Activated CD4-positive, alpha-beta memory T cell treated with anti-CD3 and anti-CD28 coated beads for 36 hours (primary cell): ENCODE data around the gene IP6K3. TPM values are rescaled to one million over a fixed set of nuclear protein-coding genes. Genes with fewer than 3 reads are reported as not detected.
A peak's percentile ranks its signal among the peaks of the same experiment; 100 is the strongest.

Source experiments
- CTCF ChIA-PET: fragments of 350-600 bp; sonication (Branson Sonifier 250); formaldehyde crosslinking; loops from one replicate; lab custom pipeline; 2021; ENCODE audit warnings: antibody characterized with exemption, inconsistent platforms; lab: Charles Lee
- POLR2A ChIA-PET: fragments of 350-600 bp; sonication (Branson Sonifier 250); formaldehyde crosslinking; loops from one replicate; lab custom pipeline; 2021; ENCODE audit warnings: antibody characterized with exemption; lab: Charles Lee
- DNase-seq: peaks from one replicate; pipeline ENCODE4 v3.0.0-alpha.2; 2020
- H3K27ac Mint-ChIP-seq: one replicate; pipeline ENCODE4 v1.8.0; 2021; ENCODE audit warnings: mixed read lengths
- H3K27me3 Mint-ChIP-seq: one replicate; pipeline ENCODE4 v1.8.0; 2021; ENCODE audit warnings: mixed read lengths
- H3K36me3 Mint-ChIP-seq: one replicate; pipeline ENCODE4 v1.8.0; 2021; ENCODE audit warnings: mixed read lengths
- H3K4me1 Mint-ChIP-seq: one replicate; pipeline ENCODE4 v1.8.0; 2021; ENCODE audit warnings: low read depth, mixed read lengths
- H3K4me3 Mint-ChIP-seq: one replicate; pipeline ENCODE4 v1.8.0; 2021; ENCODE audit warnings: mild to moderate bottlenecking, mixed read lengths
- H3K9me3 Mint-ChIP-seq: one replicate; pipeline ENCODE4 v1.8.0; 2021; ENCODE audit warnings: mixed read lengths
- intact Hi-C: fragments of 100-400 bp; cut with micrococcal nuclease; formaldehyde crosslinking; loops from one replicate; pipeline ENCODE4 v1.15.1; 2023
- total RNA-seq, 2 experiments: library from RNA; stranded (reverse); gene quantifications; one replicate each; pipeline ENCODE4 v1.2.3, GENCODE V29; 2021

The IP6K3 gene
- total RNA-seq, 2 experiments from 2014 or later = not detected

GRCh38 chr6:33705268-33705885 is 41.3 kb downstream of the IP6K3 start:
- Mint-ChIP-seq H3K9me3 (no peaks in the 10 kb centered on the region), H3K36me3 (peaks cover 36% of the 10 kb centered on the region), H3K4me1 (peaks cover 19% of the 10 kb centered on the region), H3K4me3 (no peak overlapping the region), H3K27me3 (no peaks in the 10 kb centered on the region), H3K27ac (no peak overlapping the region)
- DNase-seq = no peak
- intact Hi-C loops = no loop called here
- POLR2A ChIA-PET = no interaction called here
- CTCF ChIA-PET = interaction anchor here (1.2 to 1.6 kb wide), 4 partner anchors 11 to 125 kb away, joined by 3 to 8 read pairs (median 5); partner anchors contain the start of gene BAK1

- H3K27ac Mint-ChIP-seq = no peak overlapping the region
- intact Hi-C loops = no loop called here
- H3K27me3 Mint-ChIP-seq = no peaks in the 10 kb centered on the region
- no peak for DNase-seq
- no peaks in the 10 kb centered on the region for H3K9me3 Mint-ChIP-seq
- ChIA-PET CTCF (interaction anchor here (1.2 to 1.5 kb wide), 2 partner anchors 115 to 124 kb away, joined by 3 to 5 read pairs; partner anchors contain the start of gene BAK1), POLR2A (no interaction called here)
- peaks cover 32% of the 10 kb centered on the region for H3K36me3 Mint-ChIP-seq
- H3K4me3 Mint-ChIP-seq = no peak overlapping the region
- H3K4me1 Mint-ChIP-seq = peaks cover 20% of the 10 kb centered on the region
Measured at GRCh38 chr6:33704215-33705066, 42.3 kb downstream of the IP6K3 start.

GRCh38 chr6:33702345-33702977 is 44.2 kb downstream of the IP6K3 start:
- Mint-ChIP-seq H3K4me3 (no peak overlapping the region), H3K27ac (no peak overlapping the region), H3K36me3 (peaks cover 23% of the 10 kb centered on the region), H3K4me1 (peaks cover 18% of the 10 kb centered on the region), H3K9me3 (no peaks in the 10 kb centered on the region), H3K27me3 (no peaks in the 10 kb centered on the region)
- peak; percentile 35 for DNase-seq
- intact Hi-C loops = no loop called here
- POLR2A ChIA-PET = interaction anchor here (1.3 kb wide), 1 partner anchor 9 kb away, joined by 7 read pairs; the partner anchor contains the start of gene UQCC2
- CTCF ChIA-PET = interaction anchor here (0.7 to 1.4 kb wide), 3 partner anchors 9 to 117 kb away, joined by 3 to 8 read pairs (median 3); partner anchors contain the start of gene UQCC2

- peaks cover 37% of the 10 kb centered on the region for H3K4me1 Mint-ChIP-seq
- no peaks in the 10 kb centered on the region for H3K27me3 Mint-ChIP-seq
- intact Hi-C loops = loop anchor here (1.0 to 2.0 kb wide), 2 partner anchors 111 to 116 kb away; no protein-coding TSS in a partner anchor
- ChIA-PET POLR2A (interaction anchor here (1.6 kb wide), 1 partner anchor 11 kb away, joined by 5 read pairs; the partner anchor contains the start of gene UQCC2), CTCF (interaction anchor here (0.6 to 2.5 kb wide), 27 partner anchors 9 to 310 kb away, joined by 3 to 37 read pairs (median 5); partner anchors contain the start of genes BAK1, ITPR3 and UQCC2)
- H3K36me3 Mint-ChIP-seq = peaks cover 35% of the 10 kb centered on the region
- no peaks in the 10 kb centered on the region for H3K9me3 Mint-ChIP-seq
- no peak overlapping the region for H3K4me3 Mint-ChIP-seq
- DNase-seq = peak; percentile 84
- peak overlapping the region; percentile 73 for H3K27ac Mint-ChIP-seq
Measured at GRCh38 chr6:33700391-33701050, 46.2 kb downstream of the IP6K3 start.

GRCh38 chr6:33699739-33700138 is 47.0 kb downstream of the IP6K3 start:
- DNase-seq = no peak
- CTCF ChIA-PET = interaction anchor here (0.9 to 2.5 kb wide), 17 partner anchors 9 to 309 kb away, joined by 3 to 37 read pairs (median 9); partner anchors contain the start of genes BAK1 and UQCC2
- Mint-ChIP-seq H3K4me3 (no peak overlapping the region), H3K27me3 (no peaks in the 10 kb centered on the region), H3K36me3 (peaks cover 38% of the 10 kb centered on the region), H3K9me3 (no peaks in the 10 kb centered on the region), H3K27ac (peak overlapping the region; percentile 73), H3K4me1 (peaks cover 45% of the 10 kb centered on the region)
- intact Hi-C loops = loop anchor here (1.0 to 10.0 kb wide), 3 partner anchors 110 to 285 kb away; partner anchors contain the start of genes CUTA and PHF1
- POLR2A ChIA-PET = no interaction called here

GRCh38 chr6:33699131-33699530 is 47.6 kb downstream of the IP6K3 start:
- intact Hi-C loops = loop anchor here (10.0 kb wide), 1 partner anchor 284 kb away; the partner anchor contains the start of genes CUTA and PHF1
- Mint-ChIP-seq H3K4me3 (no peak overlapping the region), H3K27ac (peak overlapping the region; percentile 69), H3K27me3 (no peaks in the 10 kb centered on the region), H3K4me1 (peaks cover 51% of the 10 kb centered on the region), H3K9me3 (no peaks in the 10 kb centered on the region), H3K36me3 (peaks cover 40% of the 10 kb centered on the region)
- no peak for DNase-seq
- ChIA-PET POLR2A (no interaction called here), CTCF (interaction anchor here (1.0 kb wide), 2 partner anchors 10 to 12 kb away, joined by 3 to 4 read pairs; partner anchors contain the start of gene UQCC2)

GRCh38 chr6:33698494-33698893 is 48.2 kb downstream of the IP6K3 start:
- peak overlapping the region; percentile 9 for H3K27ac Mint-ChIP-seq
- ChIA-PET CTCF (interaction anchor here (1.0 kb wide), 2 partner anchors 10 to 12 kb away, joined by 3 to 4 read pairs; partner anchors contain the start of gene UQCC2), POLR2A (no interaction called here)
- peaks cover 58% of the 10 kb centered on the region for H3K4me1 Mint-ChIP-seq
- intact Hi-C loops = loop anchor here (10.0 kb wide), 1 partner anchor 284 kb away; the partner anchor contains the start of genes CUTA and PHF1
- peaks cover 43% of the 10 kb centered on the region for H3K36me3 Mint-ChIP-seq
- no peaks in the 10 kb centered on the region for H3K9me3 Mint-ChIP-seq
- no peaks in the 10 kb centered on the region for H3K27me3 Mint-ChIP-seq
- no peak overlapping the region for H3K4me3 Mint-ChIP-seq
- DNase-seq = no peak

- Mint-ChIP-seq H3K4me3 (no peak overlapping the region), H3K4me1 (peaks cover 64% of the 10 kb centered on the region), H3K36me3 (peaks cover 48% of the 10 kb centered on the region), H3K27ac (peak overlapping the region; percentile 93), H3K27me3 (no peaks in the 10 kb centered on the region), H3K9me3 (no peaks in the 10 kb centered on the region)
- ChIA-PET POLR2A (interaction anchor here (0.8 to 2.8 kb wide), 2 partner anchors 76 to 119 kb away, joined by 4 to 10 read pairs; partner anchors contain the start of gene ITPR3), CTCF (interaction anchor here (1.0 to 1.7 kb wide), 5 partner anchors 13 to 118 kb away, joined by 3 to 6 read pairs (median 6); partner anchors contain the start of genes BAK1 and UQCC2)
- intact Hi-C loops = loop anchor here (10.0 kb wide), 1 partner anchor 283 kb away; the partner anchor contains the start of genes CUTA and PHF1
- no peak for DNase-seq
Measured at GRCh38 chr6:33697845-33698244, 48.9 kb downstream of the IP6K3 start.

GRCh38 chr6:33696548-33697518 is 49.9 kb downstream of the IP6K3 start:
- Mint-ChIP-seq H3K27ac (peak overlapping the region; percentile 93), H3K9me3 (no peaks in the 10 kb centered on the region), H3K4me3 (peak overlapping the region; percentile 37), H3K27me3 (no peaks in the 10 kb centered on the region), H3K4me1 (peaks cover 74% of the 10 kb centered on the region), H3K36me3 (peaks cover 55% of the 10 kb centered on the region)
- DNase-seq = peak; percentile 51
- ChIA-PET CTCF (interaction anchor here (1.0 to 1.7 kb wide), 5 partner anchors 14 to 117 kb away, joined by 3 to 6 read pairs (median 6); partner anchors contain the start of genes BAK1 and UQCC2), POLR2A (interaction anchor here (0.8 to 2.8 kb wide), 2 partner anchors 75 to 118 kb away, joined by 4 to 10 read pairs; partner anchors contain the start of gene ITPR3)
- intact Hi-C loops = loop anchor here (10.0 kb wide), 1 partner anchor 282 kb away; the partner anchor contains the start of genes CUTA and PHF1
